Measurements from ENCODE around the gene SUGP1. TPM values are rescaled to one million over a fixed set of nuclear protein-coding genes. Genes with fewer than 3 reads are reported as not detected.

Gene SUGP1
- total RNA-seq, 1 experiment from 2014 or later, result 81.3 TPM

GRCh38 chr19:19320361-19321140 is at the start of gene SUGP1, which contains the start of gene MAU2 (continued):
- peak; percentile 65; the same call in 1 of the 2 replicates for TF ChIP-seq ZNF219 (CRISPR knock-in tag; IDR thresholded peaks at IDR 0.05; ENCODE audit: borderline replicate concordance)
- TF ChIP-seq ATF6 (CRISPR knock-in tag; IDR thresholded peaks at IDR 0.05), result no peak
- TF ChIP-seq ESRRA (CRISPR knock-in tag; IDR thresholded peaks at IDR 0.05; ENCODE audit: borderline replicate concordance), result peak; percentile 32; the same call in 1 of the 2 replicates
- peak; percentile 53 for TF ChIP-seq E2F5 (CRISPR knock-in tag; IDR thresholded peaks at IDR 0.05)
- no peak for TF ChIP-seq ZNF317 (CRISPR knock-in tag; IDR thresholded peaks at IDR 0.05; ENCODE audit: borderline replicate concordance, low read depth)
- no peak for TF ChIP-seq ATF3 (CRISPR knock-in tag; conservative IDR thresholded peaks at IDR 0.05)
- peak; percentile 68 for TF ChIP-seq CREM (CRISPR knock-in tag; IDR thresholded peaks at IDR 0.05)
- peak; percentile 50; the same call in 1 of the 2 replicates for TF ChIP-seq TEAD4 (CRISPR knock-in tag; IDR thresholded peaks at IDR 0.05)
- TF ChIP-seq JAZF1 (CRISPR knock-in tag; IDR thresholded peaks at IDR 0.05), result no peak
- no peak for TF ChIP-seq HMGA2 (CRISPR knock-in tag; IDR thresholded peaks at IDR 0.05)
- TF ChIP-seq ZNF512 (CRISPR knock-in tag; IDR thresholded peaks at IDR 0.05; ENCODE audit: borderline replicate concordance), result no peak
- TF ChIP-seq PRDM15 (CRISPR knock-in tag; IDR thresholded peaks at IDR 0.05), result no peak
- no peak for TF ChIP-seq ERG (CRISPR knock-in tag; IDR thresholded peaks at IDR 0.05)
- TF ChIP-seq SMAD3 (CRISPR knock-in tag; IDR thresholded peaks at IDR 0.05; ENCODE audit: borderline replicate concordance), result peak; percentile 35; the same call in 1 of the 2 replicates
- TF ChIP-seq SP1 (CRISPR knock-in tag; conservative IDR thresholded peaks at IDR 0.05), result peak; percentile 62
- peak; percentile 84 for TF ChIP-seq MAX (CRISPR knock-in tag; IDR thresholded peaks at IDR 0.05)
- TF ChIP-seq NFE2L1 (CRISPR knock-in tag; IDR thresholded peaks at IDR 0.05), result peak; percentile 62; the same call in 1 of the 2 replicates
- no peak for TF ChIP-seq EMX1 (CRISPR knock-in tag; IDR thresholded peaks at IDR 0.05)
